GM19240 (cell line): ENCODE measurements around the gene ATP5MC2.
"Not testable (repeated sequence)": the region's sequence is repeated elsewhere in the genome, so short reads cannot be mapped to it uniquely, and the experiment has no call there.

Experiments used
- DNase-seq: peaks from one replicate; pipeline ENCODE4 v3.0.0; 2011; ENCODE audit warnings: low spot score; ENCODE audit not compliant: insufficient read length

Gene ATP5MC2

DNA sequence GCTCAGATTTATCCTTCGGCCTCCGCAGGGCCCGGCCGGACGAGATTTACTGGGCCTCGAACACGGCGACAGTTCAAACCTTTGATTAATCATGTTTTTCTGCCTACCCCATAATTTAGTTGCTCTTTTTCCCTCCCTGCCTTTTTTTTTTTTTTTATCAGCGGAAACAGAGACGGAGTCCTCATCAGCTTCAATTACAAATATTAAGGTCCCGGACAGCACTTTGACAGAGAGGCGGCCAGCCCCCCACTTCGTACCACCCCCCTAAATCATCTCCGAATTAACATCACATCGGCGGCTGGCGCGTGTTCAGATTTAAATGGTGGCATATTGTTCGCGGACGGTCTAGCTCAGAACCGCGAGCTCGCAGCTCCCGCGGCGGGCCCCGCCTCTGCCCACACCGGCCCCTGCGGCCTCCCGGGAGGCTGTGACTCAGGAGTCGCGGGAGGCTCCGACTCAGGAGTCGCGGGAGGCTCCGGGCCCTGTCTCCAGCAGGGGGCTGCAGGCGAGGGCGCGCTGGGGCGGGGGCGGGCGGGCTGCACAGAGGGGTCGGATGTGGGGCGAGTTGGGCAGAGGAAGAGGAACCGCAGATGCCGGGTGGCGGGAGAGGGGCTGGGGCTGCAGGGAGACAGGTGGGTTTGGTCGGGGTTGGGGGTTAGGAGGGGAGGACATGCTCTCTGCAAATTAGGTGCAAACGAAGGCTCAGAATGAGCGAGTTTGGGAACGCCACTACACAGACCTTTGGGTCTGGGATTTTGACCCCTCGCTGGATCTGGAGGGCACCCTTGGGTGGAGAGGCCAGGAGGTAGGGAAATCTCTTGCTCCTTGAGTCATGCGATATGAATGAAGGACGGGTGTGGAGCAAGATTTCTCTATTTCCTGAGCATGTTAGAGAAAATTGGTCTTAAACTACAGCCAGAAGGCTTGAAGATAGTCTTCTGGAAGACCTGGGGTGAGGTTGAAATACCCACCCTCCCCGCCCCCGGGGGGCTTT lies 19.6 kb upstream of the ATP5MC2 start:
- no peak for DNase-seq

DNA sequence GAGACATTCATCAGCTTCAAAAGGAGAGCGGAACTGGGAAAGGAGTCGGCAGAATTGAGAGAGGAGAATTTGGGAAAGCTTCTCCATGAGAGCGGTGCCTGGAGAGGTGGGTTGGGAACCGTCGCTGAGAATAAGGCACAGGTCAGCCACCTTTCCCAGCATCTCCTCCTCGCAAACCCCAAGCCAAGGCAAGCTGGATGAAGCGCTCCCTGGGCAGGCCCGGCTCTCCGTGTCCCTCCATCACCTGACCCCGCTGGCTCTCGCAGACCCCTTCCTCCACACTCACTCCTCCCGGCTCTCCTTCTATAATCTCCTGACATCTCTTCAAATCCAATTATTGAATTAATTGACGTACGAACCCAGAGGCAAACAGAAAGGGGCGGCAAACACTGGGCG lies 18.9 kb upstream of the ATP5MC2 start:
- no peak for DNase-seq

DNA sequence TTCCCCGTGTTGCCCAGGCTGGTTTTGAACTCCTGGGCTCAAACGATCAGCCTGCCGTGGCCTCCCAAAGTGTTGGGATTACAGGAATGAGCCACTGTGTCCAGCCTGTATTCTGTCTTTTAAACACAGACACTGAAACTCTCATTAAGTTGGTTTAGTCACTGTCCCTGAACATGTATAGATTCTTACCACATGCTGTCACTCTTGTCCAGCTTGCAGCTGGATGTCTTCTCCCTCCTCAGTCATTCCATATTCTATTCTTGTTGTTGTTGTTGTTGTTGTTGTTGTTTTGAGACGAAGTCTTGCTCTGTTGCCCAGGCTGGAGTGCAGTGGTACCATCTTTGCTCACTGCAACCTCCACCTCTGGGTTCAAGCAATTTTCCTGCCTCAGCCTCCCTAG lies 12.3 kb upstream of the ATP5MC2 start:
- no peak for DNase-seq

DNA sequence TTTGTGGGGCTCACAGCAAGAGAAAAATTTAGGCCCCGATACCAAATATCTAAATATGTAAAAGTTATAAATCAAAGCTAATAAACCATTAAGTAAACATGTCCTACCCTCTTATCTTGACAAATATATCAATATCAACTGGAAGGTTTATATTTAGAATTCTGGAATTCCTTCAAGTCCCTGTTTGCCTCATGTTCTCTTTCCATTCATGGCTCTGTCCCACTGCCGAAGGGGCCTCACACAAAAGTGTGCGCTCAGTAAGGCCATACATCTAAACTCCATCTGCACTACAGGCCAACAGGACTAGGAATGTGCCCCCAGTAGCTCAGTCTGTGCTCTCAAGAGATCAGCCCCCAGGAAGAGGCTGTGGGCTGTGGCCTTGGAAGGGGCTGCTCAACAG lies 10.6 kb upstream of the ATP5MC2 start:
- DNase-seq, result no peak

DNA sequence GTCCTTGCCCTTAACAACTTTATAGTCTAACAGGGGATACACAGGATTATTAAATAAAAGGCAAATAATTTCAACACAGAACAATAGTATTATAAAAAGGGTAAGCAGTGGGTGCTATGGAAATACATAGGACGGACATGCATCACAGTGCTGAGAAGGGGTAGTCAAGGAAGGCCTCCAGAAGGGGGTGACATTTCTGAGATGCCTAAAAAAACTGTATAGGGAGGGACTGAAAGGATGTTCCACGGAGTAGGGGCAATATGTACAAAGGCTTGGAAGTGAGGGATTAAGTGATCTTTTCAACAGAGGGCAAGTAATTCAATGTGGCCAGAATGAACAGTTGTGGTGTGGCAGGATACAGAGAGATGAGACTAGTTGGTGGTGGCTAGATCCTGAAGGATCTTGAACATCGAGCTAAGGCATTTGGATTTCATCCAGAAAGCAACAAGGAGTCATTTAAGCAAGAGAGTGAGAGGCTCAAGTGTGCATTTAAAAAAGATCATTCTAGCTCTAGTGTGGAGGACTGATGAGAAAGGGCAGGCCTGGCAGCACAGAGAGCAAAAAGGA lies 8.9 kb upstream of the ATP5MC2 start:
- DNase-seq, result no peak

DNA sequence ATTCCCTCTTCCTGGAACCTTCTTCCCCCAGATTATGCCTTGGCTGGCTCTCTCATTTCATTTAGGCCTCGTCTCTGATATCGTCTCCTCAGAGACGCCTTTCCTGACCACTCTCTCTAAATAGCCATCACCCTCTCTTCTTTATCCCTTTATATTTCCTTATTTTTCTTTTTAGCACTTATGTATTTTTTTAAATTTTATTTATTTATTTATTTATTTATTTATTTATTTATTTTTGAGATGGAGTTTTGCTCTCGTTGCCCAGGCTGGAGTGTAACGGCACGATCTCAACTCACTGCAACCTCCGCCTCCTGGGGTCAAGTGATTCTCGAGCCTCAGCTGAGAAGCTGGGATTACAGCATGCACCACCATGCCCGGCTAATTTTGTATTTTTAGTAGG lies 8.1 kb upstream of the ATP5MC2 start:
- DNase-seq, result no peak

DNA sequence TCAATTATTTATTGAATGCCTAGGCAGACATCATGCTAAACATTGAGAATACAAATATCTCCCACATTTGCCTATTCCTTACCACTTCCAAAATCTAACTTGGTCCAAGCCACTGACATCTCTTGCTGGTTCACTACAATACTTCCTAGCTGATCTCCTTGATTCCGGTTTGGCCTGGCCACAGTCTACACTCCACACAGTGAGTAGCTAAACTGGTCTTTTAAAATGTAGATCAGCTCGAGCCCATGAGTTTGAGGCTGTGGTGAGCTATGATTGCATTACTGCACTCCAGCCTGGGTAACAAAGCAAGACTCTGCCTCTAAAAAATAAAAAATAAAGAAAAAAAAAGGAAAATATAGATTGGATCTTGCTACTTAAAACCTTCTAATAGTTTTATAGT lies 7.6 kb upstream of the ATP5MC2 start:
- DNase-seq, result no peak

DNA sequence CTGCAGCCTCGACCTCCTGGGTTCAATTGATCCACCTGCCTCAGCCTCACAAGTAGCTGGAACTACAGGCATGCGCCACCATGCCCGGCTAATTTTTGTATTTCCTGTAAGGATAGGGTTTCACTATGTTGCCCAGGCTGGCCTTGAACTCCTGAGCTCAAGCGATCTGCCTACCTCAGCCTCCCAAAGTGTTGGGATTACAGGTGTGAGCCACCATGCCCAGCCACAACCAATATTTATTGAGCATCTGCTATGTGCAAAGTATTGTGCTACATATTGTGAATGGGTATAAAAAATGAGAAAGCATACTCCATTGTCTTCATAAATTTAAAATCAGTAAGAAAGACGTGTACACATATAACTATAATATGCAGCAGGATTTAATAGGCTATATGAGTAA lies 4.2 kb upstream of the ATP5MC2 start:
- DNase-seq, result not testable (repeated sequence)

DNA sequence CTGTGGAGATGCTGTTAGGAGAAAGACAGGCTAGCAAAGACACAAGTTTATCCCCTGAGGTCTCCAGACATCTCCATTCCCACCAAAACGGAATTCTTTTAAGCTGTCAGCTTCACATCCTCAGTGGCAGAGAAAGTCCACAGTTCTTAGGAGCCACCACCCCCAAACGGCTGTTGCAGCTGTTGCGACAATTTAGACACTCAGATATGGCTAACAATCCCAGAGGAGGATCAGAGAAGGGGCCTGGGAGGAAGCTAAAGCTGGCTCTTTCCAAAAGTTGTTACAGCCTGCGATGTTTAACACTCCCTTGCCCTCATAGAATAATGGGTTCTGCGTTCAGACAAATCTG lies 1.9 kb upstream of the ATP5MC2 start:
- no peak for DNase-seq

DNA sequence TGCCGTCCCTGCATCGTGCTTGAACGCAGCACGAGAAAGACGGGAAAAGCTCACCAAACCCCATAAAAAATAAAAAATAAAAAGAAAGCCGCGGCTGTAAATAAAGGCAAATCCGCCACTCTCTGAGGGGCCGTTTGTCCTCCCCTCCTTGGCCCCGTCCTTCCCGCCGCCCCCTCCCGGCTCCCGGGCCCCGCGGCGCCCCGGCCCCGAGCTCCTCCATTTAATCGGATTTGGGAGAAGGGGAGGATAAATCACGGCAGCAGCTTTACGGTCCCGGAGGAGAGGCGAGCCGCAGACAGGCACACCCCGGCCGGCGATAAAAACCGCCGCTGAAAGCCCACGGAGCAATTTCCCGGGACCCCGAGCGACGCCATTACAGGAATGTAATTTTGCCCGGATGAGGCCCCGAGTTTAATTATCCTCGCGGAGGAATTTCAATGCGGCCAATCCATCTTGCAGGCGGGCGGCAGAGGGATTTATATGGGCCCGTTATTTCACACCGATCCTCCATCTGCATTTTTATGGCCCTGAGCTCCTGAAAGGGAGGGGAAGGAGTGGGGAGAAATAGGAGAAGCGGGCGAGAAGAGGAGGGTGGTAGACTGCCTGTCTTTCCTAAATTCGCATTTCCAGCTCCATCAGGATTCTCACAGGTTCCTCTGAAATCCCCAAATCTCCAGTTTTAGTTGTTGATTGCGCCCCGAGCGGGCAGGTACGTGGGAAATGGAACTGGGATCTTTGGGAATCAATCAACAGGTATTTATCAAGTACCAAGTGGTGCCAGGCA lies 1.3 kb upstream of the ATP5MC2 start:
- DNase-seq, result no peak

DNA sequence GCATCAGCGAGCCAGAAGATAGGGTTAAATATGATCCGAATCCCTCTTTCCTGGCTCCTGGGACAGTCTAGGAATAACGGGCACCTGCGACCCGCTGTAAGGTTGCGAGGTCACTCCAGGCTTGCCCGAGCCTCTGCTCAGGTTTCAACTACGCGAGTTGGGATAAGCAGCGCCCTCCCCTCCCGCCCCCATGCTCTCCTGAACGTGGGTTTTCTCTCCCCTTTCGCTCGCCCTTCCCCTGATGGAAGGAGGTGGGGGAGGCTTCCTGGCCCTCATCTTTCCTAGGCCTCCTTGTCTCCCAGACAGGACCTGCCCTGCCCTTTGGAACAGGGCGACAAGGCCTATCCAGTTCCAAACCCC lies 753 bp upstream of the ATP5MC2 start:
- DNase-seq, result no peak

DNA sequence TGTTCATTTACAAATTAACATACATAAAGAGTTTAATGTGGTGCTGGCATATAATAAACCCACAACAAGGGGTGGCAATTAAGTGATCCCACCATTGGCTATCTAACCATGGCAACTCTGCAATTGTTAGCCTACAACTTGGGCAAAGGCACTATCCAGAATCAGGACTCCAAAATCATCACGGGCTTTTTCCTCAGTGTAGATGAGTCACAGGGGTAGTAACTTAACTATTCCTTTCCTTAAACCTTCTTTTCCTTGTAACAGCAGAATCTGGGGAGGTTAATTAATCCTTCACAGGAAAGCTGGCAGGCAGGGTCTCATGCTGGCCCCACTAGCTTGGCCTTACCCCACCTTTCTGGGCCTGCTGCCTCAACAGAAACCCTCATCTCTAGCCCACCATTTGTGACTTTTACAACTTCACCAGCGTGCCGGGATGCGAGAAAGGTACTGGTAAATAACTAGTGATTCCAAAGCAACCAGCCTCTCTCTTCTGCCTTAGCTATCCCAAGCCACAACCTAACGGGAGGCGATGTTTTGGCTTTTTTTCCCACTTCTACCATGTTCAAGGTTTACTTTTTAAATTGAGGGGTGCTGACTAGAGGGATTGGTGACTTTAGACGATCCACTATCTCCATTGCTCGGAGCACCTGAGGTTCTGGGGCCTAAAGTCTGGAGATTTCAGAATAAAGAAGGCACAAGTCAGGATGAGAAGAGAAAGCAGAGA lies 744 bp downstream of the ATP5MC2 start:
- no peak for DNase-seq

DNA sequence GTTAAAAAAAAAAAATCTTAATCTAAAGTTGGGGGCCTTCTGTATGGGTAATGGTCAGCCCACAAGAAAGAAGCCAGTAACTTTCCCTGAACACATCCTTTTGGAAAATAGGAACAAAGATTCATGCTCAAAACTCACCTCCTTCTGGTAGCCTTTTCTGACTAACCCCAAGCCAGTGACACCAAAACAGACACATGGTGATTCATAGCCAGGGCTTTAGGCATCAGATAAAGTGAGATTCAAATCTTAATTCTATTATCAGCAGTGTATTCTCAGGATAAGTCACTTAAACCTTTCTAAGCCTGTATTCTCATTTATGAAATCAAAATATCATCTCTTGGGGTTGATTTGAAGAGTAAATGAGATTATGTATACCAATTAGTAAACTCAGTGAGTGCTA lies 4.9 kb downstream of the ATP5MC2 start:
- DNase-seq, result no peak

DNA sequence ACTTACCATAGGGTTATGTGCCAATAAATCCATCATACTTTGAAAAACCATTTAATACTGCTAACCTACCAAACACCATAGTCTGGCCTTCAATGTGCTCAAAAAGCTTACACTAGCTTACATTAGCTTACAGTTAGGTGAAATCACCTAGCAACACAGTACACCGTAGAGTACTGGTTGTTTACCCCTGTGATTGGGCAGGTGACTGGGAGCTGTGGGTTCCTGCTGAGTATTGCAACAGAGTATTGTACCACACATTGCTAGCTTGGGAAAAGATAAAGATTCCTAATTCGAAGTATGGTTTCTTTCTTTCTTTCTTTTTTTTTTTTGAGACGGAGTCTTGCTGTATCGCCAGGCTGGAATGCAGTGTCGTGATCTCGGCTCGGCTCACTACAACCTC lies 5.6 kb downstream of the ATP5MC2 start:
- DNase-seq, result no peak

DNA sequence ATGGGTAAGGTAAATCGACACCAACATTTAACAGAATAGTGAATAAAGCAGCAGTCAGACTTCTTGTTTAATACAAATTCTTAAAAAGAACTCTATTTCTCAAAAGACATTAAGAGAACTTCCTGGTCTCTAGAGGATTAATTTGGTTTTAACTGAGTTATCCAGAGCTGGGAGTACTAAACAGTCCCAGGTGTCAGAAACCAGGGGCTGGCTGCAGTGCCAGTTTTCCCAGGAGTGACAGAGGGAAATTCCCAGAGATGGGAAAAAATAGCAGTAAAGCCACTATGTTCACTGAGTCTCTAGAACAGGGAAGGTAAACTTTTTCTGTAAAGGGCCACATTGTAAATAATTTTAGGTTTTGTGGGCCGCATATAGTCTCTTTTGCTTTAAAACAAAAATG lies 8.8 kb downstream of the ATP5MC2 start:
- no peak for DNase-seq

DNA sequence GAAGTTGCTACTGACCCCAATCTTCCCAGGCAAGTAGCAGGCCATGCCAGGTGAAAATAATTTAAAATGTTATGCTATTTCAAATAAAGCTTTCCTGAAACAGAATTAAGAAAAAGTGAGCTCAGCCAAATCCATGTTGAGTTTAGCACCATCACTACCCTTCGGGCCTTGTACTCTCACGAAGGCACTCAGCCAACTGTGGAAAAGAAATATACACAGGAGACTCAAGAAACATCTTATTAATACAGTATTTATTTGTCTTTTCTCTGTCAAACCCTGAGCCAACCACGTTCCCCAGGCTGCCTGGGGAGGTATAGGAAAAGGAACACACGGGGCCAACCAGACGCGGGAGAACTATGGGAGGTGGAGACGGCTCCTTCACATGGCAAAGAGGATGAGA lies 10.9 kb downstream of the ATP5MC2 start:
- no peak for DNase-seq

DNA sequence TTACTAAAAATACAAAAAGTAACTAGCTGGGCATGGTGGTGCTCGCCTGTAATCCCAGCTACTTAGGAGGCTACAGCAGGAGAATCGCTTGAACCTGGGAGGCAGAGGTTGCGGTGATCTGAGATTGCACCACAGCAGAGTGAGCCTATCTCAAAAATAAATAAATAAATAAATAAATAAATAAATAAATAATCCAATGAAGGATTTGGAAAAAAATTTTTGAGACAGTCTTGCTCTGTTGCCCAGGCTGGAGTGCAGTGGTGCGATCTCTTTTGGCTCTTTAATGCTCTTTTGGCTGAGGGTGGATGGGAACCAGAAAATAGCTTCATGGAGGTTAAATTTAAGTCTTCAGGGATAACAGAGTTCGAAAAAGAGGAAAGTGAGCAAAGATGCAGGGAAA lies 11.7 kb downstream of the ATP5MC2 start:
- no peak for DNase-seq

DNA sequence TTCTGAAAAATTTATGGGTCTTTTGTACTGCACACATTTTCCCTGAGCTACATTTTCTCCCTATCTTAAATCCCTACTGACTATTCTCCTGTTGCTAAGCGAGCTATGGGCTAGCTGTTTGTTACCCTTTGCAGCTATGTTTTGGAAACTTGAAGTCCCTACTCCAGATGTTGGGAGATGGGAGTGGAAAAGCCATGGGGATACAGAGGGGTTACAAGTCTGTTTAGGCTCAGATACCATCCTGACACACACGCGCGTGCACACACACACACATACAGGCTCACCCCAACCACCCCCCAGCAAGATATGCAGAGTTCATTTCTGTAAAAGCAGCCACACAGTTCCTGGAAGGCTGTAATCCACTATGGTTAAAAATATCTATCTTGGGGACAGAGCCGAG lies 15.8 kb downstream of the ATP5MC2 start:
- no peak for DNase-seq

DNA sequence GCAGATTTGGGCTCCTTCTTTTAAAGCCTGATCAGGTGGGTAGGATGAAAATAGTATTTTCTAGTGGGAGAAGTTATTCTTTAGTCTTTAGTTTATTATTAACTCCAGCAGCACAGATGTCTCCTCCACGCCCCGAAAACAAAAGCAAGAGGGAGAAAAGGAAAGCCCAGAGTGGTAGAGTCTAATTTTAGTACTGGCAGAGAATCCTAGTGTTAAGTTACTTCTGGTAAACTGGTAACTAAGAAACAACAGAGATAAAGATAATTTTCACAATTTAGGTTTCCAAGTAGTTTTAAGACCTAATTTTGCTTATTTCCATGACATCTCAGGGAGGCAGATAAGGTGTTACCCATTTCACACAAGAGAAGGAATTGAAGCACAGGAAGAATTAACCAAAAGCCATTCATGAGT lies 16.3 kb downstream of the ATP5MC2 start:
- DNase-seq, result no peak

DNA sequence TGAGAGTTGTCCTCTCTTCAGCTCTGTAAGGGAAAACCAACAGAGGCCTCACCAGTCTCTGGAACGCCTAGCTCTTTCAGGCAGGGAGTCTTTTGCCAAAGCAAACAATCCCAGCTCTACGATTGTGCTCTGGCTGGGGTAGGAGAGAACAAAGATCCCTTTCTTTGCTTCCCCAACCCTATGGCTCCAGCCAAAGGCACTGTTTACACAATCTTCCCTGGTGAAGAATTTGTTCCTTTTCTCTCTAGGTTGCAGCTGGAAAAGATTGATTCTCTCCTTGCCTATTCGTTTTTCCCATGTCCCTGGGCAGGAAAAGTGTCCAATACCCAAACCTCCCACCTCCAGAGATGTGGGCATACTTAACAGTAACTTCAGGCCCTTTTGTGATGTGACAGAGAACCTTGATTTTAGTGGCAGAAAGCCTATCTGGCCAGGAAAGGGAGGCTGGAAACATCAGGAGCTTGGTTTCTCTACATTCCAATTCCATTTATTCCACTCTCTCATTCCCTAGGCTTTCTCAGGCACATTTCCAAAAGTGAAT lies 16.8 kb downstream of the ATP5MC2 start:
- no peak for DNase-seq

DNA sequence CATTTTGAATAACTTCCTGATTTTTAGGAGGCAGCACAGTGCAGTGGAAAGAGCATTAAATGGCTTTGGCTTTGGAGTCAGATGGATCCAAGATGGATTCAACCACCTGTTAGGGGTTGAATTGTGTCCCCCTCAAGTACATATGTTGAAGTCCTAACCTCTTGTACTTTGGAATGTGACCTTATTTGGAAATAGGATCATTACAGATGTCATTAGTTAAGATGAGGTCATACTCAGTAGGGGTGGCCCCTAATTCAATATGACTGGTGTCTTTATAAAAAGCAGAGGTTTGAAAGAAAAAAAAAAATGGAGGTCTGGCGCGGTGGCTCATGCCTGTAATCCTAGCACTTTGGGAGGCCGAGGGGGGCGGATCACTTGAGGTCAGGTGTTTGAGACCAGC lies 18.8 kb downstream of the ATP5MC2 start:
- no peak for DNase-seq

DNA sequence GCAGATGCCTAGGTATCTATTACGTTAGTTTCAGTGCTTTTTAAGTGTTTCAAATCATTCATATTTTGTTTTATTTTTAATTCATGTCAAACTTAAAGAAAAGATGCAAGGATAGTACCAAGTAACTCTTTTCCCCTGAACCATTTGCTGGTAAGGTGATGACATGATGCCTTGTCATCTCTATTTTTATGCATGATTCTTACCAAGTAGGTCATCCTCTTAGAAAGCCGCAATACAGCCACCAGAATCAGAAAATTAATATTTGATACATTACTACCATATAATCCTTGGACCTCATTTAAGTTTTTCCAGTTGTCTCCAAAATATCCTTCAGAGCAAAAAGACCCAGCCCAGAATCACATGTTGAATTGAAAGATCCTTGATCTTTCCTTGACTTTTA lies 22.3 kb downstream of the ATP5MC2 start:
- no peak for DNase-seq
